Thyroid gland (tissue), 4 donors: Measurements from ENCODE around the gene PPP2CA. TPM values are rescaled to one million over a fixed set of nuclear protein-coding genes. Genes with fewer than 3 reads are reported as not detected.
A peak's percentile ranks its signal among the peaks of the same experiment; 100 is the strongest.
"Not testable (repeated sequence)": the region's sequence is repeated elsewhere in the genome, so short reads cannot be mapped to it uniquely, and the experiment has no call there.

Source experiments
- DNase-seq, 2 donors: peaks; one replicate each; pipeline ENCODE4 v3.0.0-alpha.2; 2019
- H3K27ac ChIP-seq, 3 donors: fragments of 200-600 bp; sonication (generic); 1 replicate in 2 of 3; 2 replicates in 1 of 3; pipeline ENCODE4 v1.5.1; 2016 to 2019; ENCODE audit warnings: mild to moderate bottlenecking in 1 of 3, moderate library complexity in 1 of 3
- H3K27me3 ChIP-seq: fragments of 200-600 bp; sonication (generic); one replicate; pipeline ENCODE4 v1.5.1; 2019
- H3K36me3 ChIP-seq, 2 donors: fragments of 200-600 bp; sonication (generic); one replicate each; pipeline ENCODE4 v1.5.1; 2016 to 2019
- H3K4me1 ChIP-seq, 2 donors: fragments of 200-600 bp; sonication (generic); one replicate each; pipeline ENCODE4 v1.5.1; 2017 to 2019
- H3K4me3 ChIP-seq, 3 donors: fragments of 200-600 bp; sonication (generic); replicated peaks in 1 of 3; 1 replicate in 2 of 3; 2 replicates in 1 of 3; pipeline ENCODE4 v1.5.1; 2016; ENCODE audit warnings: mild to moderate bottlenecking in 1 of 3
- H3K9me3 ChIP-seq: fragments of 200-600 bp; sonication (generic); one replicate; pipeline ENCODE4 v1.5.1; 2017
- POLR2A ChIP-seq, 2 donors: fragments of 450-650 bp; IDR thresholded peaks; one replicate each; pipeline ENCODE4 v1.6.1; 2017; ENCODE audit warnings: antibody characterized with exemption in 2 of 2, mild to moderate bottlenecking in 2 of 2, moderate library complexity in 1 of 2
- WGBS, 2 donors: methylation state at CpG; one replicate each; pipeline ENCODE4 v1.1.5; 2017; 5-methylcytosine and 5-hydroxymethylcytosine counted together
- intact Hi-C: fragments of 100-400 bp; cut with DNase I; formaldehyde crosslinking; loops from one replicate; pipeline ENCODE4 v1.15.1; 2023
- total RNA-seq, 4 donors: library from RNA; depleted of rRNA; stranded (reverse); fragments of >200 nt; gene quantifications; one replicate each; pipeline ENCODE4 v1.2.3, GENCODE V29; 2016
- TF ChIP-seq, protein P1 (sequence below), 6 experiments: fragments of 200-600 bp in 3 of 6; fragments of 450-650 bp in 3 of 6; sonication (generic) in 3 of 6; IDR thresholded peaks; one replicate each; pipeline ENCODE4 v1.5.1; 2016 to 2019; ENCODE audit warnings: antibody characterized with exemption in 6 of 6, mild to moderate bottlenecking in 2 of 6, inconsistent platforms in 1 of 6, moderate library complexity in 1 of 6

PPP2CA gene
- total RNA-seq, 4 donors from 2014 or later, result 78.2 to 220 (median 174) TPM

DNA sequence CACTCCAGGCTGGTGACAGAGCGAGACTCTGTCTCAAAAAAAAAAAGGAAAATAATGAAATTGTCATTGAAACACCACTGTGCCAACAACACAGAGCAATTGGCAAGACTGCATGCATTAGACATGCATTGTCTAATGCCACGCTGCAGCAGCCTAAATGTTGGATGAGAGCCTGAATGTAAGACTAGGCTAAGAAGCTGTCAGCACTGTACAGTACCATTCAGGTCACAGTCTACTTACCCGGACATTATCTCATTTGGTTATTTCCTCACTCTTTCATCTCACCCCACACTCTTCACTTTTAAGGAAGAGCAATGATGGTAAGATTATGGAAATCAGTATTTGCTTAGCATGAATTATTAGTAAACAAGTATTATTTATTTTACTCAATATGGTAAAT is 31.3 kb upstream of the PPP2CA start:
- H3K4me3 ChIP-seq, result no peak overlapping the region
- H3K9me3 ChIP-seq, result no peaks in the 10 kb centered on the region
- intact Hi-C loops, result no loop called here
- H3K4me1 ChIP-seq, result no peaks in the 10 kb centered on the region
- TF ChIP-seq, protein P1, sequence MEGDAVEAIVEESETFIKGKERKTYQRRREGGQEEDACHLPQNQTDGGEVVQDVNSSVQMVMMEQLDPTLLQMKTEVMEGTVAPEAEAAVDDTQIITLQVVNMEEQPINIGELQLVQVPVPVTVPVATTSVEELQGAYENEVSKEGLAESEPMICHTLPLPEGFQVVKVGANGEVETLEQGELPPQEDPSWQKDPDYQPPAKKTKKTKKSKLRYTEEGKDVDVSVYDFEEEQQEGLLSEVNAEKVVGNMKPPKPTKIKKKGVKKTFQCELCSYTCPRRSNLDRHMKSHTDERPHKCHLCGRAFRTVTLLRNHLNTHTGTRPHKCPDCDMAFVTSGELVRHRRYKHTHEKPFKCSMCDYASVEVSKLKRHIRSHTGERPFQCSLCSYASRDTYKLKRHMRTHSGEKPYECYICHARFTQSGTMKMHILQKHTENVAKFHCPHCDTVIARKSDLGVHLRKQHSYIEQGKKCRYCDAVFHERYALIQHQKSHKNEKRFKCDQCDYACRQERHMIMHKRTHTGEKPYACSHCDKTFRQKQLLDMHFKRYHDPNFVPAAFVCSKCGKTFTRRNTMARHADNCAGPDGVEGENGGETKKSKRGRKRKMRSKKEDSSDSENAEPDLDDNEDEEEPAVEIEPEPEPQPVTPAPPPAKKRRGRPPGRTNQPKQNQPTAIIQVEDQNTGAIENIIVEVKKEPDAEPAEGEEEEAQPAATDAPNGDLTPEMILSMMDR (IDR thresholded peaks at IDR 0.05), result no peak
- TF ChIP-seq POLR2A (IDR thresholded peaks at IDR 0.05), result no peak
- no peaks in the 10 kb centered on the region for H3K36me3 ChIP-seq
- H3K27ac ChIP-seq, result no peak overlapping the region
- WGBS, 2 donors, result 85 to 88% methylated on average over 3 of the region's 3 CpGs
- H3K27me3 ChIP-seq, result no peaks in the 10 kb centered on the region
- DNase-seq, result no peak

DNA sequence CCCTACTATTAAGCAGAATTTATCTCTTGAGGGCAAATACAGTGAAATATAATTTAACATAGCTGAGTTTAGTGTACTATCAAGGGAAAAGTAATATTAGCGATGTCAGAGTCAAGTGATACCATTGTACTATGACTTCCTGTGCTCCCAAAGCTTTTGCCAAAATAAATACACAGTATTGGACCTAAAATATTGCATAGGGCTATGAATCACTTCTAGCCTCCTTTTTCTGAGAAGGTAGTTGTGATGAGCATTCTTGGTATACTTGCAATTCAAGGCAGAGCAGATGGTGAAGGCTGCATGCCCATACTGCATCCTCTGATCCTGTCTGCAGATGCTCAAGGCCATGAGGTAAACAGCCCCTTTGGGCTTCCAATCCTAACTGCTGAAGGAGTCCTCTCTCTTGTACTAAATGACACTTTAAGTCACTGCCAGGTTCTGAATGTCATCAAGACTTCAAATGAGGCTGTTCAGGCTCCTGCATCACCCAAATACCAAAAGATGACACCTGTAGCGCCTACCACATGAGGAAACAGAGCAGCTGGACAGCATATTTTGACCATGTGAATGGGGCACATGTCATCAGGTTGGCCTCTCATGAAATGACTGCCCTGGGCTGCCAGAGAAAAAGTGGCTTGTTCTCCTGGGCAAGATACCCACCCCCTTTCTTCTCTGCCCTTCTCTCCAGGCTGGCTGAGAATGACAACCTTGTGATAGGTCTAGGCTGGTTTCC is 29.7 kb upstream of the PPP2CA start:
- intact Hi-C loops, result no loop called here

DNA sequence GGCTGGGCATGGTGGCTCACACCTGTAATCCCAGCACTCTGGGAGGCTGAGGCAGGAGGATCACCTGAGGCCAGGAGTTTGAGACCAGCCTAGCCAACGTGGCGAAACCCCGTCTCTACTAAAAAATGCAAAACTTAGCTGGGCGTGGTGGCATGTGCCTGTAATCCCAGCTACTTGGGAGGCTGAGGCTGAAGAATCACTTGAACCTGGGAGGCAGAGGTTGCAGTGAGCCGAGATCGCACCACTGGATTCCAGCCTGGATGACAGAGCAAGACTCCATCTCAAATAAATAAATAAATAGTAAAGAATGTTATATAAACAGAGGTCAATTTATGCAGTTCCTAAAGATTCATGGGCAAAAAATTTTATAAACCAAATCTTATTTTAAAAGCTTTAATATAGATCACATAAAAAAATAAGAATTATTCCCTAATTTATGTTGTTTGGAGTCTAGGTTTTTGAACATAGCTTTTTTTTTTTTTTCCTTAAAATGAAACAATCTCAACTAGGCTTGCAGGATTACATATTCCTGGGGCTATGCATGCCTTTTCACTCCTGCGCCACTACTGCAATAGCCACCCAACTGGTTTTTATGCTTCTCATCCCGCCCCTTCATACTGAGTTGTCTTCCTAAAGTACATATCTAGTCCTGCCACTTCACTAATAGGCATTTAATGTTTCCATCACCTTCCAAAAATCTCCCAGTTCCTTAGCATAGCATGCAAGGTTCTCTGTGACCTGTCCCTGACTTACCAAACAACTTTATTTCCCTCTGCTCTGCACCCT is 27.7 kb upstream of the PPP2CA start:
- H3K27ac ChIP-seq, DNase-seq, H3K4me1 ChIP-seq, H3K9me3 ChIP-seq, intact Hi-C loops, H3K4me3 ChIP-seq, H3K27me3 ChIP-seq, H3K36me3 ChIP-seq: not testable (repeated sequence)
- 94 to 96% methylated on average over 8 of the region's 8 CpGs for WGBS, 2 donors

More for the DNA sequence above, 29.7 kb upstream of the PPP2CA start:
- H3K4me3 ChIP-seq, result no peak overlapping the region
- H3K27me3 ChIP-seq, result no peaks in the 10 kb centered on the region
- H3K4me1 ChIP-seq, result no peaks in the 10 kb centered on the region
- H3K27ac ChIP-seq, result no peak overlapping the region
- no peak for DNase-seq
- TF ChIP-seq, protein P1 (IDR thresholded peaks at IDR 0.05), result no peak
- no peak for TF ChIP-seq POLR2A (IDR thresholded peaks at IDR 0.05)
- no peaks in the 10 kb centered on the region for H3K9me3 ChIP-seq
- WGBS, 2 donors, result 78 to 84% methylated on average over 2 of the region's 2 CpGs
- no peaks in the 10 kb centered on the region for H3K36me3 ChIP-seq

DNA sequence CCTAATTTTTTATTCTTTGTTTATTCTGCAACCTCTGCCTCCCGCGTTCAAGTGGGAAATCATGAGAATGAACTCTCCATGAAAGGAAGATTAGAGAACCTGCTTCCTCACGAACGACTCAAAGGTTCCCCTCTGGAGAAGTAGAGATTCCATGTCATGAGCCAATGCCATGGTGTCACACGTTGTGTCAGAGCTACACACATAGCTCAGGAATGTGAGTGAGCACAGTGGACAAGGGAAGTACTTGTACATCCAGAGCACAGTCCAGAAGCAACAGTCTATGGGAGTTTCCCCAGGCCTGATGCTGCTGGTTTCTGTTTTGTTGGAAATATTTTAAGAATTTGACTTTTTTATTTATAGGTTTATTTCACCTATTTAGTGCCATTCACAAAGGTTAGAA is 26.8 kb upstream of the PPP2CA start:
- Histone ChIP-seq H3K36me3 (no peaks in the 10 kb centered on the region), H3K27me3 (no peaks in the 10 kb centered on the region), H3K4me1 (no peaks in the 10 kb centered on the region), H3K27ac (no peak overlapping the region), H3K4me3 (no peak overlapping the region), H3K9me3 (no peaks in the 10 kb centered on the region)
- DNase-seq, result peak in 1 of 2 donors; percentile 42
- intact Hi-C loops, result no loop called here
- TF ChIP-seq, protein P1 (IDR thresholded peaks at IDR 0.05), result no peak
- no peak for TF ChIP-seq POLR2A (IDR thresholded peaks at IDR 0.05)
- 36 to 42% methylated on average over 5 of the region's 5 CpGs for WGBS, 2 donors

DNA sequence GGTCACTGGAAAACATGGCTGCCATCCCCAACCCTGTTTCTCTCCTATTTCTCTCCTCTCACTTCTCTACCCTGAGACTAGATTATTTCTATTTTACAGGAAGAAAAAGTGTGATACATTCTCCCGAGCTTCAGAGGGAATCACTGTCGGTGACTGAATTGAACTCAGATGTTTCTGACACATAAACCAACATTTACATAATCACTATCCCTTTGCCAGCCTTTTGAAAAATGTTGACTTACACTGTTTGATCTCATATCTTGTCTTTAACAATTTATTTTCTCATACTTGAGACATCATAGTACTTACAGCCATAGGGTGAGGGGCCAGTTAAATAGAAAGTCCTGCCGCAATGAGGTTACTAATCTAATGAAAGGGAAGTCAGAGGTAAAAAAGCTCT is 25.1 kb upstream of the PPP2CA start:
- no peaks in the 10 kb centered on the region for H3K36me3 ChIP-seq
- no peaks in the 10 kb centered on the region for H3K4me1 ChIP-seq
- no peak for TF ChIP-seq POLR2A (IDR thresholded peaks at IDR 0.05)
- TF ChIP-seq, protein P1 (IDR thresholded peaks at IDR 0.05), result no peak
- H3K4me3 ChIP-seq, result no peak overlapping the region
- no peaks in the 10 kb centered on the region for H3K27me3 ChIP-seq
- WGBS, 2 donors, result 90 to 92% methylated on average over 3 of the region's 3 CpGs
- no peaks in the 10 kb centered on the region for H3K9me3 ChIP-seq
- no peak for DNase-seq
- intact Hi-C loops, result no loop called here
- H3K27ac ChIP-seq, result no peak overlapping the region
